Measurements from ENCODE around the gene TPST1. TPM values are rescaled to one million over a fixed set of nuclear protein-coding genes. Genes with fewer than 3 reads are reported as not detected.
A peak's percentile ranks its signal among the peaks of the same experiment; 100 is the strongest.

Gene TPST1
- polyA plus RNA-seq, 1 of the 3 experiments (the other 2 are of a cell fraction) = 36.4 TPM

GRCh38 chr7:66247380-66248078, 42.4 kb downstream of the TPST1 start:
- WGBS (ENCODE audit: low lambda C conversion rate) = 91% methylated on average over 4 of the region's 4 CpGs
- H3K9me2 ChIP-seq = no peaks in the 10 kb centered on the region
- no peaks in the 10 kb centered on the region for H3K27me3 ChIP-seq (ENCODE audit: insufficient read depth)
- peaks cover 34% of the 10 kb centered on the region for H3K79me2 ChIP-seq (ENCODE audit: insufficient read depth)
- no peak overlapping the region for H2AFZ ChIP-seq (ENCODE audit: low read depth)
- no peak overlapping the region for H3K4me3 ChIP-seq (ENCODE audit: low read depth in 2 of 2, low read length in 1 of 2)
- peaks cover 12% of the 10 kb centered on the region for H3F3A ChIP-seq (replicated peaks; ENCODE audit: insufficient read depth)
- TF ChIP-seq MAX (IDR thresholded peaks at IDR 0.05; ENCODE audit: low read depth) = no peak
- TF ChIP-seq TAF1 (IDR thresholded peaks at IDR 0.05; ENCODE audit: borderline replicate concordance, low read depth, low read length) = no peak
- TF ChIP-seq NFIC (IDR thresholded peaks at IDR 0.05; ENCODE audit: borderline replicate concordance) = peak; percentile 31; the same call in 1 of the 2 replicates
- no peaks in the 10 kb centered on the region for H3K36me3 ChIP-seq (replicated peaks in 1 of 2; ENCODE audit: control insufficient read depth in 1 of 2, insufficient read depth in 2 of 2, low read length in 1 of 2)
- no peaks in the 10 kb centered on the region for H3K9me3 ChIP-seq
- H3K9ac ChIP-seq = no peak overlapping the region
- ChIA-PET CTCF (interaction anchor here (0.6 to 1.8 kb wide), 3 partner anchors 11 to 109 kb away, joined by 3 to 5 read pairs (median 3); no protein-coding TSS in a partner anchor), POLR2A (no interaction called here)
- peaks cover 0 to 3% of the 10 kb centered on the region in 2 experiments; a peak in 2 of 4 replicates for H3K4me1 ChIP-seq (ENCODE audit: control insufficient read depth in 1 of 2, insufficient read depth in 2 of 2, low read depth in 1 of 2, low read length in 1 of 2)
- 0 out of 4 replicates have a peak overlapping the region, but pooled peaks of 1 of the 2 experiments have one; percentile 3 for H3K27ac ChIP-seq (ENCODE audit: low read depth in 2 of 2, low read length in 1 of 2)
- no peak for DNase-seq
- H3K4me2 ChIP-seq = no peak overlapping the region
- no peaks in the 10 kb centered on the region for H4K20me1 ChIP-seq (ENCODE audit: insufficient read depth)

GRCh38 chr7:66250711-66251110, 45.6 kb downstream of the TPST1 start:
- Histone ChIP-seq H3K4me1 (ENCODE audit: control insufficient read depth in 1 of 2, insufficient read depth in 2 of 2, low read depth in 1 of 2, low read length in 1 of 2) (peaks cover 0 to 6% of the 10 kb centered on the region in 2 experiments; a peak in 2 of 4 replicates), H3F3A (replicated peaks; ENCODE audit: insufficient read depth) (peaks cover 18% of the 10 kb centered on the region), H3K27me3 (ENCODE audit: insufficient read depth) (no peaks in the 10 kb centered on the region), H3K9ac (no peak overlapping the region; the same call in 1 of the 2 replicates), H2AFZ (ENCODE audit: low read depth) (no peak overlapping the region), H3K9me2 (no peaks in the 10 kb centered on the region), H3K36me3 (replicated peaks in 1 of 2; ENCODE audit: control insufficient read depth in 1 of 2, insufficient read depth in 2 of 2, low read length in 1 of 2) (peaks cover 0 to 5% of the 10 kb centered on the region in 2 experiments), H4K20me1 (ENCODE audit: insufficient read depth) (no peaks in the 10 kb centered on the region), H3K79me2 (ENCODE audit: insufficient read depth) (peaks cover 48% of the 10 kb centered on the region), H3K4me2 (no peak overlapping the region), H3K4me3 (ENCODE audit: low read depth in 2 of 2, low read length in 1 of 2) (no peak overlapping the region), H3K27ac (ENCODE audit: low read depth in 2 of 2, low read length in 1 of 2) (peak overlapping the region in 1 of 2 experiments; percentile 49; a peak in 2 of 4 replicates), H3K9me3 (no peaks in the 10 kb centered on the region)
- WGBS (ENCODE audit: low lambda C conversion rate) = 15% methylated on average over 3 of the region's 3 CpGs
- ChIA-PET POLR2A (no interaction called here), CTCF (interaction anchor here (0.7 kb wide), 1 partner anchor 8 kb away, joined by 3 read pairs; no protein-coding TSS in a partner anchor)
- DNase-seq = no peak
- TF ChIP-seq YY1 (IDR thresholded peaks at IDR 0.05; ENCODE audit: low read depth) = no peak
- TF ChIP-seq NFIC (IDR thresholded peaks at IDR 0.05; ENCODE audit: borderline replicate concordance) = peak; percentile 56; the same call in 1 of the 2 replicates
- no peak for TF ChIP-seq REST (IDR thresholded peaks at IDR 0.05; ENCODE audit: low read depth, low read length)
- TF ChIP-seq NRF1 (IDR thresholded peaks at IDR 0.05; ENCODE audit: low read depth, low read length) = no peak
- TF ChIP-seq SIN3A (IDR thresholded peaks at IDR 0.05; ENCODE audit: borderline replicate concordance, low read depth, low read length) = no peak
- TF ChIP-seq POLR2AphosphoS5 (IDR thresholded peaks at IDR 0.05; ENCODE audit: low read depth, low read length) = peak; percentile 41; the same call in 1 of the 2 replicates
- peak; percentile 50; the same call in 1 of the 2 replicates for TF ChIP-seq TEAD4 (IDR thresholded peaks at IDR 0.05; ENCODE audit: borderline replicate concordance, insufficient read depth)
- TF ChIP-seq RFX5 (IDR thresholded peaks at IDR 0.05; ENCODE audit: low read length) = no peak
- TF ChIP-seq MAX (IDR thresholded peaks at IDR 0.05; ENCODE audit: low read depth) = peak; percentile 63
- TF ChIP-seq JUND (IDR thresholded peaks at IDR 0.05) = peak; percentile 76
- no peak for TF ChIP-seq USF2 (IDR thresholded peaks at IDR 0.05; ENCODE audit: borderline replicate concordance, low read depth, low read length)
- TF ChIP-seq ZBTB33 (IDR thresholded peaks at IDR 0.05; ENCODE audit: borderline replicate concordance, low read depth) = no peak
- TF ChIP-seq FOXJ3 (CRISPR knock-in tag; IDR thresholded peaks at IDR 0.05) = no peak
- no peak for TF ChIP-seq USF1 (IDR thresholded peaks at IDR 0.05; ENCODE audit: borderline replicate concordance, low read depth)
- no peak for TF ChIP-seq MXI1 (IDR thresholded peaks at IDR 0.05; ENCODE audit: low read depth, low read length)

Data from SK-N-SH (cell line).